ENCODE measurements around the gene EFHC1.

DNA sequence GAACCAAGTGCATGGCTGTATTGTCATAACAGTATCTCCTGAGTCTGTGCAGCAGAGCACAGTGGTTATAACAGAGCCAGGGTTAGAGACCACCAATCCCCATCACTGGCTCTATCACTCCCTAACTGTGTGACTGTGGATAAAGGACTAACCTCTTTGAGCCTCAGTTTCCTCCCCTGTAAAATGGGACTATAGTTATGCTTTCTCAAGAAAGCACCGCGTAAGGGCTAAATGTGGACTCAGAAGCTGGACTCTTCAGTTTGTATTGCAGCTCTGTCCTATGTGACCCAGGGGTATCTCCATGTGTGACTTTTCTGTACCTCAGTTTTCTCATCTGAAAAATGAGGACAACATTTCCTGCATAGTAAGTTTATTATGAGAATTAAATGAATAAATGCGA lies 96.8 kb downstream of the EFHC1 start:
- TF ChIP-seq MAX (IDR thresholded peaks at IDR 0.05; ENCODE audit: low read depth, low read length) (no peak), POLR2A (IDR thresholded peaks at IDR 0.05; ENCODE audit: extremely low read depth, insufficient read length) (no peak), MYC (IDR thresholded peaks at IDR 0.05; ENCODE audit: low read depth, low read length) (no peak)
- TF ChIP-seq, protein P1, sequence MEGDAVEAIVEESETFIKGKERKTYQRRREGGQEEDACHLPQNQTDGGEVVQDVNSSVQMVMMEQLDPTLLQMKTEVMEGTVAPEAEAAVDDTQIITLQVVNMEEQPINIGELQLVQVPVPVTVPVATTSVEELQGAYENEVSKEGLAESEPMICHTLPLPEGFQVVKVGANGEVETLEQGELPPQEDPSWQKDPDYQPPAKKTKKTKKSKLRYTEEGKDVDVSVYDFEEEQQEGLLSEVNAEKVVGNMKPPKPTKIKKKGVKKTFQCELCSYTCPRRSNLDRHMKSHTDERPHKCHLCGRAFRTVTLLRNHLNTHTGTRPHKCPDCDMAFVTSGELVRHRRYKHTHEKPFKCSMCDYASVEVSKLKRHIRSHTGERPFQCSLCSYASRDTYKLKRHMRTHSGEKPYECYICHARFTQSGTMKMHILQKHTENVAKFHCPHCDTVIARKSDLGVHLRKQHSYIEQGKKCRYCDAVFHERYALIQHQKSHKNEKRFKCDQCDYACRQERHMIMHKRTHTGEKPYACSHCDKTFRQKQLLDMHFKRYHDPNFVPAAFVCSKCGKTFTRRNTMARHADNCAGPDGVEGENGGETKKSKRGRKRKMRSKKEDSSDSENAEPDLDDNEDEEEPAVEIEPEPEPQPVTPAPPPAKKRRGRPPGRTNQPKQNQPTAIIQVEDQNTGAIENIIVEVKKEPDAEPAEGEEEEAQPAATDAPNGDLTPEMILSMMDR (IDR thresholded peaks at IDR 0.05; ENCODE audit: low read depth, low read length): no peak

Measured in NB4 (cell line).